SK-N-SH (cell line): Measurements from ENCODE around the gene ARHGDIA. TPM values are rescaled to one million over a fixed set of nuclear protein-coding genes. Genes with fewer than 3 reads are reported as not detected.
A peak's percentile ranks its signal among the peaks of the same experiment; 100 is the strongest.

Experiments
- CTCF ChIA-PET: fragments of 300-600, 350-600 bp; formaldehyde crosslinking; extraction: SDS; loops from one replicate; lab custom pipeline; 2021; lab: Yijun Ruan, JAX
- POLR2A ChIA-PET: fragments of 350-600 bp; sonication (Branson Sonifier 250); formaldehyde crosslinking; extraction: SDS; loops from one replicate; lab custom pipeline; 2020; ENCODE audit warnings: antibody characterized with exemption, inconsistent platforms; lab: Yijun Ruan, JAX
- DNase-seq: peaks from one replicate; pipeline ENCODE4 v3.0.0; 2012
- H2AFZ ChIP-seq: fragments of 200-600 bp; sonication (generic); 2 replicates; pipeline ENCODE4 v1.8.1; 2016; ENCODE audit warnings: antibody characterized with exemption, mild to moderate bottlenecking, low read depth
- H3F3A ChIP-seq: fragments of 200-600 bp; sonication (generic); replicated peaks from 2 replicates; pipeline ENCODE3; 2016; ENCODE audit warnings: antibody characterized with exemption, mild to moderate bottlenecking; ENCODE audit not compliant: insufficient read depth
- H3K27ac ChIP-seq, 2 experiments: fragments of 200-500 bp in 1 of 2; fragments of 200-600 bp in 1 of 2; sonication (Bioruptor generic) in 1 of 2; sonication (generic), shearing (Covaris generic) in 1 of 2; 2 replicates each; pipeline versions ENCODE4 v1.5.1 to v1.6.1; 2014 to 2016; ENCODE audit warnings: low read depth in 2 of 2, inconsistent platforms in 1 of 2, low read length in 1 of 2, mild to moderate bottlenecking in 1 of 2, mixed read lengths in 1 of 2
- H3K27me3 ChIP-seq: fragments of 200-600 bp; sonication (generic), shearing (Covaris generic); 2 replicates; pipeline ENCODE4 v1.6.1; 2016; ENCODE audit warnings: mixed run types; ENCODE audit not compliant: insufficient read depth
- H3K36me3 ChIP-seq, 2 experiments: fragments of 200-500 bp in 1 of 2; fragments of 200-600 bp in 1 of 2; sonication (Bioruptor generic) in 1 of 2; sonication (generic) in 1 of 2; replicated peaks in 1 of 2; 2 replicates each; pipeline versions ENCODE3 to v1.5.1; 2014 to 2016; ENCODE audit warnings: low read length in 1 of 2, mild to moderate bottlenecking in 1 of 2; ENCODE audit not compliant: insufficient read depth in 2 of 2, control insufficient read depth in 1 of 2
- H3K4me1 ChIP-seq, 2 experiments: fragments of 200-500 bp in 1 of 2; fragments of 200-600 bp in 1 of 2; sonication (Bioruptor generic) in 1 of 2; sonication (generic), shearing (Covaris generic) in 1 of 2; 2 replicates each; pipeline versions ENCODE4 v1.5.1 to v1.6.1; 2014 to 2016; ENCODE audit warnings: low read depth in 1 of 2, low read length in 1 of 2, mixed run types in 1 of 2; ENCODE audit not compliant: insufficient read depth in 2 of 2, control insufficient read depth in 1 of 2
- H3K4me2 ChIP-seq: fragments of 200-600 bp; sonication (generic), shearing (Covaris generic); 2 replicates; pipeline ENCODE4 v1.6.1; 2017; ENCODE audit warnings: mixed run types
- H3K4me3 ChIP-seq, 2 experiments: fragments of 200-500 bp in 1 of 2; fragments of 200-600 bp in 1 of 2; sonication (Bioruptor generic) in 1 of 2; sonication (generic), shearing (Covaris generic) in 1 of 2; 2 replicates each; pipeline versions ENCODE4 v1.5.1 to v1.8.1; 2014 to 2016; ENCODE audit warnings: low read depth in 2 of 2, inconsistent platforms in 1 of 2, low read length in 1 of 2, mild to moderate bottlenecking in 1 of 2, mixed read lengths in 1 of 2, moderate library complexity in 1 of 2
- H3K79me2 ChIP-seq: fragments of 200-600 bp; sonication (generic); 2 replicates; pipeline ENCODE4 v1.8.1; 2017; ENCODE audit warnings: mild to moderate bottlenecking; ENCODE audit not compliant: insufficient read depth
- H3K9ac ChIP-seq: fragments of 200-600 bp; sonication (generic); 2 replicates; pipeline ENCODE4 v1.6.1; 2017; ENCODE audit warnings: mixed run types
- H3K9me2 ChIP-seq: fragments of 200-600 bp; sonication (generic); 2 replicates; pipeline ENCODE4 v1.6.1; 2017; ENCODE audit warnings: mixed run types
- H3K9me3 ChIP-seq: fragments of 200-600 bp; sonication (generic); 2 replicates; pipeline ENCODE4 v1.6.1; 2017; ENCODE audit warnings: mixed run types, mild to moderate bottlenecking, moderate library complexity
- H4K20me1 ChIP-seq: fragments of 200-600 bp; sonication (generic); 2 replicates; pipeline ENCODE4 v1.6.1; 2017; ENCODE audit warnings: mild to moderate bottlenecking, mixed run types; ENCODE audit not compliant: insufficient read depth
- CTCF ChIP-seq: fragments of 200-600 bp; sonication (generic); IDR thresholded peaks from 2 replicates; pipeline ENCODE4 v1.6.1; 2017; ENCODE audit warnings: antibody characterized with exemption, mild to moderate bottlenecking, moderate library complexity
- ELF1 ChIP-seq: IDR thresholded peaks from 2 replicates; pipeline ENCODE4 v1.4.0; 2012
- EP300 ChIP-seq, 2 experiments: IDR thresholded peaks; 2 replicates each; pipeline versions ENCODE4 v1.4.0 to v1.6.1; 2012; ENCODE audit warnings: borderline replicate concordance in 1 of 2, low read depth in 1 of 2, low read length in 1 of 2
- FOSL2 ChIP-seq: IDR thresholded peaks from 2 replicates; pipeline ENCODE4 v1.4.0; 2012; ENCODE audit warnings: low read depth, mild to moderate bottlenecking, moderate library complexity, borderline replicate concordance
- FOXJ3 ChIP-seq: sonication (generic); formaldehyde crosslinking; IDR thresholded peaks from 2 replicates; pipeline ENCODE4 v1.5.1; 2020; ENCODE audit warnings: mild to moderate bottlenecking, missing genetic modification reagents
- GABPA ChIP-seq: IDR thresholded peaks from 2 replicates; pipeline ENCODE4 v1.4.0; 2012; ENCODE audit warnings: low read depth, mild to moderate bottlenecking
- GATA2 ChIP-seq: sonication (generic); formaldehyde crosslinking; IDR thresholded peaks from 2 replicates; pipeline ENCODE4 v1.5.0; 2020; ENCODE audit warnings: mild to moderate bottlenecking, missing genetic modification reagents
- JUND ChIP-seq: IDR thresholded peaks from 2 replicates; pipeline ENCODE4 v1.4.0; 2012
- MAX ChIP-seq: IDR thresholded peaks from 2 replicates; pipeline ENCODE4 v1.4.0; 2012; ENCODE audit warnings: low read depth
- MEF2A ChIP-seq: IDR thresholded peaks from 2 replicates; pipeline ENCODE4 v1.4.0; 2012; ENCODE audit warnings: low read depth, borderline replicate concordance
- MXI1 ChIP-seq: IDR thresholded peaks from 2 replicates; pipeline ENCODE4 v1.6.1; 2012; ENCODE audit warnings: mild to moderate bottlenecking, low read depth, low read length, improper control_type of control experiment
- POLR2AphosphoS5 ChIP-seq: IDR thresholded peaks from 2 replicates; pipeline ENCODE4 v1.6.1; 2012; ENCODE audit warnings: low read depth, low read length
- RAD21 ChIP-seq: IDR thresholded peaks from 2 replicates; pipeline ENCODE4 v1.6.1; 2012; ENCODE audit warnings: mild to moderate bottlenecking, low read length
- RCOR1 ChIP-seq: fragments of 150-350 bp; IDR thresholded peaks from 2 replicates; pipeline ENCODE4 v1.6.1; 2017; ENCODE audit warnings: antibody characterized with exemption, low read length
- REST ChIP-seq: IDR thresholded peaks from 2 replicates; pipeline ENCODE4 v1.6.1; 2012; ENCODE audit warnings: mild to moderate bottlenecking, low read depth, low read length, moderate library complexity
- RFX5 ChIP-seq: IDR thresholded peaks from 2 replicates; pipeline ENCODE4 v1.6.1; 2012; ENCODE audit warnings: mild to moderate bottlenecking, improper control_type of control experiment, low read length
- RXRA ChIP-seq: IDR thresholded peaks from 2 replicates; pipeline ENCODE4 v1.4.0; 2012; ENCODE audit warnings: low read depth, mild to moderate bottlenecking, borderline replicate concordance
- SMC3 ChIP-seq: IDR thresholded peaks from 2 replicates; pipeline ENCODE4 v1.6.1; 2012; ENCODE audit warnings: low read depth, low read length, improper control_type of control experiment
- TCF12 ChIP-seq: IDR thresholded peaks from 2 replicates; pipeline ENCODE4 v1.4.0; 2012
- TEAD4 ChIP-seq: IDR thresholded peaks from 2 replicates; pipeline ENCODE4 v1.4.0; 2012; ENCODE audit warnings: mild to moderate bottlenecking, borderline replicate concordance; ENCODE audit not compliant: insufficient read depth
- USF2 ChIP-seq: fragments of 150-350 bp; IDR thresholded peaks from 2 replicates; pipeline ENCODE4 v1.6.1; 2017; ENCODE audit warnings: antibody characterized with exemption, low read length, low read depth, borderline replicate concordance
- ZBTB33 ChIP-seq: IDR thresholded peaks from 2 replicates; pipeline ENCODE4 v1.4.0; 2012; ENCODE audit warnings: low read depth, borderline replicate concordance
- WGBS: methylation state at CpG from one replicate; pipeline ENCODE4 v1.1.6; 2017; ENCODE audit warnings: low lambda C conversion rate; 5-methylcytosine and 5-hydroxymethylcytosine counted together
- polyA plus RNA-seq, 3 experiments: library from polyadenylated mRNA; depleted of rRNA; stranded (reverse); fragments of >200 nt; gene quantifications; 2 replicates each; pipeline ENCODE4 v1.2.3, GENCODE V29; 2012

Gene ARHGDIA
- polyA plus RNA-seq, 1 of the 3 experiments (the other 2 are of a cell fraction), result 385 TPM

GRCh38 chr17:81821603-81822311 is 49.4 kb downstream of the ARHGDIA start (continued):
- TF ChIP-seq CTCF (peak; percentile 55), TEAD4 (no peak), JUND (no peak), ELF1 (no peak), FOSL2 (no peak), MAX (no peak), MXI1 (peak; percentile 24; the same call in 1 of the 2 replicates), EP300 (IDR thresholded peaks at IDR 0.05; ENCODE audit: borderline replicate concordance in 1 of 2, low read depth in 1 of 2, low read length in 1 of 2) (no peak), RAD21 (peak; percentile 46), RFX5 (no peak), GABPA (no peak)

- ChIA-PET CTCF (interaction anchor here (1.2 to 2.6 kb wide), 4 partner anchors 8 to 99 kb away, joined by 3 to 17 read pairs (median 3); no protein-coding TSS in a partner anchor), POLR2A (interaction anchor here (1.4 kb wide), 1 partner anchor 12 kb away, joined by 4 read pairs; the partner anchor contains the start of gene MCRIP1)
- Histone ChIP-seq H4K20me1 (peaks cover 10% of the 10 kb centered on the region; the same call in 1 of the 2 replicates), H3K79me2 (0 out of 2 replicates have a peak, but pooled peaks cover 3% of the 10 kb centered on the region), H3K4me1 (peaks cover 0 to 11% of the 10 kb centered on the region in 2 experiments; a peak in 1 of 4 replicates), H3K27ac (no peak overlapping the region; a peak in 1 of 4 replicates), H3F3A (no peaks in the 10 kb centered on the region), H3K9me2 (no peaks in the 10 kb centered on the region), H3K36me3 (peaks cover 0 to 5% of the 10 kb centered on the region in 2 experiments), H3K27me3 (no peaks in the 10 kb centered on the region; the same call in 1 of the 2 replicates), H3K4me3 (no peak overlapping the region), H2AFZ (no peak overlapping the region), H3K9me3 (no peaks in the 10 kb centered on the region), H3K9ac (no peak overlapping the region), H3K4me2 (no peak overlapping the region)
- 93% methylated on average over 8 of the region's 8 CpGs for WGBS
- no peak for DNase-seq
- no peak for TF ChIP-seq TCF12
- no peak for TF ChIP-seq POLR2AphosphoS5
- no peak for TF ChIP-seq MEF2A
- TF ChIP-seq FOXJ3, result no peak
- TF ChIP-seq JUND, result no peak
- TF ChIP-seq USF2, result no peak
- TF ChIP-seq RXRA, result no peak
- no peak for TF ChIP-seq SMC3
- TF ChIP-seq GABPA, result no peak
- TF ChIP-seq MAX, result no peak
- TF ChIP-seq GATA2 (CRISPR knock-in tag), result no peak
- no peak for TF ChIP-seq REST
- no peak for TF ChIP-seq ZBTB33
- no peak for TF ChIP-seq RCOR1
- TF ChIP-seq RFX5, result no peak
Observed at GRCh38 chr17:81821147-81821546, 50.0 kb downstream of the ARHGDIA start.
